ENCODE measurements around the gene PTPRE. TPM values are rescaled to one million over a fixed set of nuclear protein-coding genes. Genes with fewer than 3 reads are reported as not detected.
A peak's percentile ranks its signal among the peaks of the same experiment; 100 is the strongest.

The PTPRE gene
- total RNA-seq, 1 experiment from 2014 or later: 0.70 TPM

DNA sequence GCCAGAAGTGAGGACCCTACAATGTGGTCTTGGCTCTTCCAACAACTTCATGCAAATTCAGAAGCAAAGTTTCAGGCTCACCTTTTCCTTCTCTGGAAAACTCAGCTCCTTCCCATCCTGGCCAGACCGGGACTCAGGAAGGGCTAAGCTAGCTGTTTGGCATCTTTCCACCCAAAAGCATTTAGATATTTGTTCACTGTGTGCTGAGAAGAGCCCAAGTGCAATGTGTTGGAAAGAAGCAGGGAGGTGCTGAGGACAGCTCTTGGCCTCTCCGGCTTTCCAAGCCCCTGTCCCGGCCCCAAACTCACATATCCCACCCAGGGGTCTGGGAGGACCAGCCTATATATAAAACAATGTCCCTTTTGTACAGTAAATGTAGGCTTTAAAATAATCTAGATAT, 174.8 kb downstream of the PTPRE start:
- Histone ChIP-seq H3K9ac (ENCODE audit: extremely low read depth, insufficient read length, low read length) (no peak overlapping the region), H2BK15ac (ENCODE audit: low read depth, low read length) (no peak overlapping the region), H2BK5ac (ENCODE audit: insufficient read length, low read length) (no peak overlapping the region), H3K23me2 (ENCODE audit: insufficient read length, low read depth, low read length, poor library complexity, severe bottlenecking) (no peaks in the 10 kb centered on the region), H3K79me1 (ENCODE audit: insufficient read depth, low read depth, low read length, poor library complexity, severe bottlenecking) (no peaks in the 10 kb centered on the region), H3K27ac (ENCODE audit: insufficient read length, low read depth, low read length) (no peak overlapping the region), H2AK5ac (ENCODE audit: insufficient read length, low read length) (no peak overlapping the region), H3K14ac (ENCODE audit: insufficient read depth, low read length) (no peak overlapping the region), H2BK20ac (ENCODE audit: low read depth, low read length, poor library complexity, severe bottlenecking) (no peak overlapping the region), H2AFZ (ENCODE audit: low read length) (no peak overlapping the region), H3K23ac (ENCODE audit: insufficient read length, low read depth, low read length) (no peak overlapping the region), H2BK12ac (ENCODE audit: insufficient read length, low read depth, low read length) (no peak overlapping the region), H3K4me2 (ENCODE audit: insufficient read depth, insufficient read length, low read length) (no peak overlapping the region), H4K5ac (ENCODE audit: insufficient read length, low read depth, low read length) (no peak overlapping the region), H3K79me2 (ENCODE audit: insufficient read depth, low read length) (no peaks in the 10 kb centered on the region), H4K20me1 (ENCODE audit: control insufficient read depth, insufficient read depth, insufficient read length) (no peaks in the 10 kb centered on the region), H3K9me3 (ENCODE audit: control insufficient read depth, low read depth, low read length) (no peaks in the 10 kb centered on the region), H3T11ph (ENCODE audit: low read length) (no peak overlapping the region), H3K4me1 (ENCODE audit: insufficient read depth, low read length) (peaks cover 15% of the 10 kb centered on the region), H2BK120ac (ENCODE audit: low read depth, low read length, poor library complexity, severe bottlenecking) (no peak overlapping the region), H4K91ac (ENCODE audit: insufficient read length, low read depth, low read length) (no peak overlapping the region), H3K27me3 (ENCODE audit: insufficient read depth, low read length) (no peaks in the 10 kb centered on the region), H3K56ac (ENCODE audit: insufficient read length, low read depth, low read length) (no peak overlapping the region), H4K8ac (replicated peaks; ENCODE audit: insufficient read length, low read depth, low read length) (no peak overlapping the region), H3K18ac (ENCODE audit: insufficient read length, low read depth, low read length) (no peak overlapping the region), H3K4ac (ENCODE audit: low read depth, low read length) (no peak overlapping the region)
- Mint-ChIP-seq H3K27ac (no peak overlapping the region), H3K9me3 (no peaks in the 10 kb centered on the region), H3K27me3 (ENCODE audit: low read depth) (peaks cover 2% of the 10 kb centered on the region), H3K36me3 (ENCODE audit: insufficient read depth in 1 of 3, low read depth in 3 of 3) (no peaks in the 10 kb centered on the region), H3K4me1 (peaks cover 39 to 41% of the 10 kb centered on the region in 2 experiments), H3K4me3 (no peak overlapping the region)
- WGBS (ENCODE audit: extremely low coverage, insufficient read length, low lambda C conversion rate): no CpG with 5 or more reads among the region's 3 CpGs
- TF ChIP-seq, protein P1, sequence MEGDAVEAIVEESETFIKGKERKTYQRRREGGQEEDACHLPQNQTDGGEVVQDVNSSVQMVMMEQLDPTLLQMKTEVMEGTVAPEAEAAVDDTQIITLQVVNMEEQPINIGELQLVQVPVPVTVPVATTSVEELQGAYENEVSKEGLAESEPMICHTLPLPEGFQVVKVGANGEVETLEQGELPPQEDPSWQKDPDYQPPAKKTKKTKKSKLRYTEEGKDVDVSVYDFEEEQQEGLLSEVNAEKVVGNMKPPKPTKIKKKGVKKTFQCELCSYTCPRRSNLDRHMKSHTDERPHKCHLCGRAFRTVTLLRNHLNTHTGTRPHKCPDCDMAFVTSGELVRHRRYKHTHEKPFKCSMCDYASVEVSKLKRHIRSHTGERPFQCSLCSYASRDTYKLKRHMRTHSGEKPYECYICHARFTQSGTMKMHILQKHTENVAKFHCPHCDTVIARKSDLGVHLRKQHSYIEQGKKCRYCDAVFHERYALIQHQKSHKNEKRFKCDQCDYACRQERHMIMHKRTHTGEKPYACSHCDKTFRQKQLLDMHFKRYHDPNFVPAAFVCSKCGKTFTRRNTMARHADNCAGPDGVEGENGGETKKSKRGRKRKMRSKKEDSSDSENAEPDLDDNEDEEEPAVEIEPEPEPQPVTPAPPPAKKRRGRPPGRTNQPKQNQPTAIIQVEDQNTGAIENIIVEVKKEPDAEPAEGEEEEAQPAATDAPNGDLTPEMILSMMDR (conservative IDR thresholded peaks at IDR 0.05): no peak
- DNase-seq: peak; percentile 14

Measured in H9 (cell line).